ENCODE data around the gene GALNT2.

GALNT2 gene

GRCh38 chr1:230174471-230175162, 107.6 kb downstream of the GALNT2 start:
- in situ Hi-C loops (cut with HindIII; ENCODE audit: low sequenced_read_pairs) = no loop called here

GRCh38 chr1:230175163-230175747, 108.2 kb downstream of the GALNT2 start:
- in situ Hi-C loops (cut with HindIII; ENCODE audit: low sequenced_read_pairs) = no loop called here

- in situ Hi-C loops (cut with HindIII; ENCODE audit: low sequenced_read_pairs) = no loop called here
Observed at GRCh38 chr1:230175839-230176238, 108.8 kb downstream of the GALNT2 start.

GRCh38 chr1:230176326-230176725, 109.3 kb downstream of the GALNT2 start:
- in situ Hi-C loops (cut with HindIII; ENCODE audit: low sequenced_read_pairs) = no loop called here

GRCh38 chr1:230176871-230177411, 109.9 kb downstream of the GALNT2 start:
- in situ Hi-C loops (cut with HindIII; ENCODE audit: low sequenced_read_pairs) = no loop called here

- in situ Hi-C loops (cut with HindIII; ENCODE audit: low sequenced_read_pairs) = no loop called here
Observed at GRCh38 chr1:230179249-230179648, 112.2 kb downstream of the GALNT2 start.

- in situ Hi-C loops (cut with HindIII; ENCODE audit: low sequenced_read_pairs) = no loop called here
Observed at GRCh38 chr1:230185076-230186001, 118.3 kb downstream of the GALNT2 start.

- in situ Hi-C loops (cut with HindIII; ENCODE audit: low sequenced_read_pairs) = no loop called here
Observed at GRCh38 chr1:230186003-230186863, 119.2 kb downstream of the GALNT2 start.

- in situ Hi-C loops (cut with HindIII; ENCODE audit: low sequenced_read_pairs) = no loop called here
Observed at GRCh38 chr1:230186874-230187273, 119.8 kb downstream of the GALNT2 start.

GRCh38 chr1:230187290-230187689, 120.3 kb downstream of the GALNT2 start:
- in situ Hi-C loops (cut with HindIII; ENCODE audit: low sequenced_read_pairs) = no loop called here

- in situ Hi-C loops (cut with HindIII; ENCODE audit: low sequenced_read_pairs) = no loop called here
Observed at GRCh38 chr1:230188826-230189225, 121.8 kb downstream of the GALNT2 start.

- in situ Hi-C loops (cut with HindIII; ENCODE audit: low sequenced_read_pairs) = no loop called here
Observed at GRCh38 chr1:230189341-230189740, 122.3 kb downstream of the GALNT2 start.

- in situ Hi-C loops (cut with HindIII; ENCODE audit: low sequenced_read_pairs) = no loop called here
Observed at GRCh38 chr1:230189824-230190223, 122.8 kb downstream of the GALNT2 start.

GRCh38 chr1:230191079-230191804, 124.2 kb downstream of the GALNT2 start:
- in situ Hi-C loops (cut with HindIII; ENCODE audit: low sequenced_read_pairs) = no loop called here

- in situ Hi-C loops (cut with HindIII; ENCODE audit: low sequenced_read_pairs) = no loop called here
Observed at GRCh38 chr1:230191855-230192254, 124.8 kb downstream of the GALNT2 start.

GRCh38 chr1:230194525-230194924, 127.5 kb downstream of the GALNT2 start:
- in situ Hi-C loops (cut with HindIII; ENCODE audit: low sequenced_read_pairs) = no loop called here

- in situ Hi-C loops (cut with HindIII; ENCODE audit: low sequenced_read_pairs) = no loop called here
Observed at GRCh38 chr1:230195199-230195598, 128.2 kb downstream of the GALNT2 start.

GRCh38 chr1:230196077-230196476, 129.0 kb downstream of the GALNT2 start:
- in situ Hi-C loops (cut with HindIII; ENCODE audit: low sequenced_read_pairs) = no loop called here

GRCh38 chr1:230197644-230198567, 130.9 kb downstream of the GALNT2 start:
- in situ Hi-C loops (cut with HindIII; ENCODE audit: low sequenced_read_pairs) = no loop called here

Data from endothelial cell of hepatic sinusoid (primary cell).